Stimulated activated CD8-positive, alpha-beta memory T cell treated with anti-CD3 and anti-CD28 coated beads, Interleukin-12 subunit alpha, Interleukin-12 subunit beta, amount 100 ng/mL, for 4 hours (primary cell): ENCODE measurements around the gene VIPR2.
"Not testable (repeated sequence)": the region's sequence is repeated elsewhere in the genome, so short reads cannot be mapped to it uniquely, and the experiment has no call there.

Experiments used
- DNase-seq: peaks from one replicate; pipeline ENCODE4 v3.0.0-alpha.2; 2020; ENCODE audit warnings: low read depth

Gene VIPR2

GRCh38 chr7:159104188-159104920 is 40.3 kb downstream of the VIPR2 start:
- DNase-seq, result no peak

- DNase-seq, result no peak
Observed at GRCh38 chr7:159103382-159104187, 41.1 kb downstream of the VIPR2 start.

GRCh38 chr7:159102681-159103381 is 41.8 kb downstream of the VIPR2 start:
- DNase-seq, result no peak

- not testable (repeated sequence) for DNase-seq
Observed at GRCh38 chr7:159101661-159102091, 43.0 kb downstream of the VIPR2 start.

GRCh38 chr7:159101083-159101395 is 43.6 kb downstream of the VIPR2 start:
- DNase-seq, result not testable (repeated sequence)

- not testable (repeated sequence) for DNase-seq
Observed at GRCh38 chr7:159100281-159101082, 44.2 kb downstream of the VIPR2 start.

- no peak for DNase-seq
Observed at GRCh38 chr7:159099711-159100231, 44.9 kb downstream of the VIPR2 start.

GRCh38 chr7:159098811-159099655 is 45.6 kb downstream of the VIPR2 start:
- DNase-seq, result no peak

GRCh38 chr7:159098424-159098786 is 46.3 kb downstream of the VIPR2 start:
- no peak for DNase-seq

- no peak for DNase-seq
Observed at GRCh38 chr7:159097661-159098423, 46.8 kb downstream of the VIPR2 start.

GRCh38 chr7:159096736-159097581 is 47.7 kb downstream of the VIPR2 start:
- no peak for DNase-seq

GRCh38 chr7:159095979-159096411 is 48.7 kb downstream of the VIPR2 start:
- DNase-seq, result no peak

GRCh38 chr7:159094919-159095915 is 49.5 kb downstream of the VIPR2 start:
- no peak for DNase-seq

- DNase-seq, result no peak
Observed at GRCh38 chr7:159094023-159094740, 50.5 kb downstream of the VIPR2 start.

GRCh38 chr7:159093351-159093971 is 51.2 kb downstream of the VIPR2 start:
- no peak for DNase-seq

- DNase-seq, result no peak
Observed at GRCh38 chr7:159092701-159093121, 52.0 kb downstream of the VIPR2 start.
